Measurements from ENCODE around the gene ZMYND19. TPM values are rescaled to one million over a fixed set of nuclear protein-coding genes. Genes with fewer than 3 reads are reported as not detected.

ZMYND19 gene
- total RNA-seq, 1 donor from 2014 or later, result 4.3 TPM

- Histone ChIP-seq H3K27me3 (no peaks in the 10 kb centered on the region), H3K4me1 (peaks cover 7 to 14% of the 10 kb centered on the region in 2 donors), H3K9me3 (no peaks in the 10 kb centered on the region), H3K36me3 (peaks cover 2 to 3% of the 10 kb centered on the region in 2 donors), H3K27ac (no peak overlapping the region), H3K4me3 (no peak overlapping the region)
- no peak for TF ChIP-seq CTCF (IDR thresholded peaks at IDR 0.05)
- no peak for DNase-seq (ENCODE audit: low spot score in 2 of 2)
- intact Hi-C loops (cut with DNase I), result loop anchor here (5.0 kb wide), 1 partner anchor 41 kb away; the partner anchor contains the start of genes MRPL41 and PNPLA7
These were observed 2.9 kb upstream of the ZMYND19 start for GRCh38 chr9:137593176-137593575.

GRCh38 chr9:137592767-137593166, 2.5 kb upstream of the ZMYND19 start:
- Histone ChIP-seq H3K27me3 (no peaks in the 10 kb centered on the region), H3K27ac (no peak overlapping the region), H3K4me1 (peaks cover 7 to 14% of the 10 kb centered on the region in 2 donors), H3K36me3 (peaks cover 4 to 5% of the 10 kb centered on the region in 2 donors), H3K9me3 (no peaks in the 10 kb centered on the region), H3K4me3 (no peak overlapping the region)
- TF ChIP-seq CTCF (IDR thresholded peaks at IDR 0.05), result no peak
- no peak for DNase-seq (ENCODE audit: low spot score in 2 of 2)
- intact Hi-C loops (cut with DNase I), result loop anchor here (5.0 kb wide), 1 partner anchor 40 kb away; the partner anchor contains the start of genes MRPL41 and PNPLA7

GRCh38 chr9:137590123-137590468, 216 bp downstream of the ZMYND19 start:
- TF ChIP-seq CTCF (IDR thresholded peaks at IDR 0.05), result no peak
- H3K27ac ChIP-seq, result no peak overlapping the region
- no peak for DNase-seq (ENCODE audit: low spot score in 2 of 2)

GRCh38 chr9:137589441-137590122, 730 bp downstream of the ZMYND19 start:
- intact Hi-C loops (cut with DNase I), result loop anchor here (1.0 to 5.0 kb wide), 3 partner anchors 11 to 37 kb away; partner anchors contain the start of genes ARRDC1, DPH7, MRPL41 and PNPLA7
- Histone ChIP-seq H3K4me1 (peaks cover 7 to 14% of the 10 kb centered on the region in 2 donors), H3K9me3 (no peaks in the 10 kb centered on the region), H3K27me3 (no peaks in the 10 kb centered on the region), H3K36me3 (peaks cover 27 to 28% of the 10 kb centered on the region in 2 donors), H3K27ac (no peak overlapping the region), H3K4me3 (peak overlapping the region; percentile 58 to 90)
- DNase-seq (ENCODE audit: low spot score in 2 of 2), result no peak
- TF ChIP-seq CTCF (IDR thresholded peaks at IDR 0.05), result no peak

More at GRCh38 chr9:137590123-137590468, 216 bp downstream of the ZMYND19 start:
- intact Hi-C loops (cut with DNase I), result loop anchor here (1.0 to 5.0 kb wide), 3 partner anchors 12 to 38 kb away; partner anchors contain the start of genes ARRDC1, DPH7, MRPL41 and PNPLA7
- no peaks in the 10 kb centered on the region for H3K9me3 ChIP-seq
- H3K4me3 ChIP-seq, result peak overlapping the region; percentile 58 to 90
- H3K4me1 ChIP-seq, result peaks cover 7 to 14% of the 10 kb centered on the region in 2 donors
- H3K27me3 ChIP-seq, result no peaks in the 10 kb centered on the region
- peaks cover 27 to 28% of the 10 kb centered on the region in 2 donors for H3K36me3 ChIP-seq

GRCh38 chr9:137588891-137589290, 1.4 kb downstream of the ZMYND19 start:
- no peak for DNase-seq (ENCODE audit: low spot score in 2 of 2)
- Histone ChIP-seq H3K36me3 (peaks cover 27 to 28% of the 10 kb centered on the region in 2 donors), H3K4me3 (peak overlapping the region in 1 of 2 donors; percentile 90), H3K27ac (no peak overlapping the region), H3K4me1 (peaks cover 7 to 14% of the 10 kb centered on the region in 2 donors), H3K27me3 (no peaks in the 10 kb centered on the region), H3K9me3 (no peaks in the 10 kb centered on the region)
- no peak for TF ChIP-seq CTCF (IDR thresholded peaks at IDR 0.05)
- intact Hi-C loops (cut with DNase I), result no loop called here

Data from ascending aorta (tissue), 2 donors.